Progenitor cell of endocrine pancreas (in vitro differentiated cells): ENCODE measurements around the gene SESTD1. TPM values are rescaled to one million over a fixed set of nuclear protein-coding genes. Genes with fewer than 3 reads are reported as not detected.

ENCODE experiments used
- DNase-seq: peaks from one replicate; pipeline ENCODE4 v3.0.0; 2021; ENCODE audit warnings: low spot score; ENCODE audit not compliant: unreplicated experiment
- H3K27ac Mint-ChIP-seq: 2 replicates; pipeline ENCODE4 v1.8.0; 2021; ENCODE audit warnings: mild to moderate bottlenecking, moderate library complexity, mixed read lengths
- H3K27me3 Mint-ChIP-seq: 2 replicates; pipeline ENCODE4 v1.8.0; 2021; ENCODE audit warnings: mixed read lengths
- H3K36me3 Mint-ChIP-seq: 2 replicates; pipeline ENCODE4 v1.8.0; 2022; ENCODE audit warnings: mixed read lengths; ENCODE audit not compliant: insufficient read depth
- H3K4me1 Mint-ChIP-seq: 2 replicates; pipeline ENCODE4 v1.8.0; 2021; ENCODE audit warnings: low read depth, mixed read lengths
- H3K4me3 Mint-ChIP-seq: 2 replicates; pipeline ENCODE4 v1.8.0; 2021; ENCODE audit warnings: low read depth, mild to moderate bottlenecking, moderate library complexity, mixed read lengths
- H3K9me3 Mint-ChIP-seq: 2 replicates; pipeline ENCODE4 v1.8.0; 2021; ENCODE audit warnings: low read depth, mixed read lengths
- total RNA-seq: library from RNA; stranded (reverse); gene quantifications from 2 replicates; pipeline ENCODE4 v1.2.1, GENCODE V29; 2021
- TF ChIP-seq, protein P1 (sequence below): fragments of 200-600 bp; sonication (generic); IDR thresholded peaks from one replicate; pipeline ENCODE4 v1.5.0; 2021; ENCODE audit warnings: antibody characterized with exemption, mild to moderate bottlenecking; ENCODE audit not compliant: unreplicated experiment

SESTD1 gene
- total RNA-seq, 1 donor from 2014 or later, result 108 TPM

DNA sequence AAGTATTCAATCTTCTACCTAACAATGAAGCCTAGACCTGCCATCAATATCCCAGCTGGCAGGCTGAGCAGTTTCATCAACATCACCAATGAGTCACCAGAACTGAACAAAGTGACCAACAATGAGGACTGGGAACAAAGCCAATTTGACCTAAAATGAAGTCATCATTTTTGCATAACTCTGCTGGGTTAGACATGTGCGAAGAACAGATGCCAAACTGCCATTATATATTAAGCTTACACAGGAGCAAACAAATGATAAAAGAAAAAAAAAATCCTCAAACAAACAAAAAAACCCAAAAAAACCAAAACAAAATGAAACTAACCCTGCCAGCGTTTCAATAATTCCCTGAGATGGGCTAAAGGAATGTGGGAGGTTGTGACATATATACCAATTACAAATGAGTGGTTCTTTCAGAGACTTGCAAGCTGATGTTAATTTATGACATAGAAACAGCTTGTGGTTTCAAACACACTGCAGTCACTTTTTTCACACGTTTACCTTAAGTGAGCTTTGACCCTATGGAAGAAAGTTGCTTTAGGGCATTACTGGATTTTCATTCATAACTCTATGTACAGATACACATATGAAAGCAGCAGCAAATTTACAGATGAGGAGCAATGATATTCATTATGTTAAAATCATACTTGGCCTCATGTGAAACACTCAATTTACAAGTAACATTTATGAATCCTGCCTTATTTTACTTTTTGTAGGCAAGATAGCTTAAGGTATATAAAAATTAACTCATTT, 157.8 kb downstream of the SESTD1 start:
- DNase-seq, result no peak
- TF ChIP-seq, protein P1, sequence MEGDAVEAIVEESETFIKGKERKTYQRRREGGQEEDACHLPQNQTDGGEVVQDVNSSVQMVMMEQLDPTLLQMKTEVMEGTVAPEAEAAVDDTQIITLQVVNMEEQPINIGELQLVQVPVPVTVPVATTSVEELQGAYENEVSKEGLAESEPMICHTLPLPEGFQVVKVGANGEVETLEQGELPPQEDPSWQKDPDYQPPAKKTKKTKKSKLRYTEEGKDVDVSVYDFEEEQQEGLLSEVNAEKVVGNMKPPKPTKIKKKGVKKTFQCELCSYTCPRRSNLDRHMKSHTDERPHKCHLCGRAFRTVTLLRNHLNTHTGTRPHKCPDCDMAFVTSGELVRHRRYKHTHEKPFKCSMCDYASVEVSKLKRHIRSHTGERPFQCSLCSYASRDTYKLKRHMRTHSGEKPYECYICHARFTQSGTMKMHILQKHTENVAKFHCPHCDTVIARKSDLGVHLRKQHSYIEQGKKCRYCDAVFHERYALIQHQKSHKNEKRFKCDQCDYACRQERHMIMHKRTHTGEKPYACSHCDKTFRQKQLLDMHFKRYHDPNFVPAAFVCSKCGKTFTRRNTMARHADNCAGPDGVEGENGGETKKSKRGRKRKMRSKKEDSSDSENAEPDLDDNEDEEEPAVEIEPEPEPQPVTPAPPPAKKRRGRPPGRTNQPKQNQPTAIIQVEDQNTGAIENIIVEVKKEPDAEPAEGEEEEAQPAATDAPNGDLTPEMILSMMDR, result no peak
- Mint-ChIP-seq H3K27ac (peak overlapping the region; percentile 93), H3K27me3 (no peaks in the 10 kb centered on the region), H3K4me3 (no peak overlapping the region), H3K36me3 (peaks cover 21% of the 10 kb centered on the region), H3K4me1 (peaks cover 31% of the 10 kb centered on the region), H3K9me3 (no peaks in the 10 kb centered on the region)

DNA sequence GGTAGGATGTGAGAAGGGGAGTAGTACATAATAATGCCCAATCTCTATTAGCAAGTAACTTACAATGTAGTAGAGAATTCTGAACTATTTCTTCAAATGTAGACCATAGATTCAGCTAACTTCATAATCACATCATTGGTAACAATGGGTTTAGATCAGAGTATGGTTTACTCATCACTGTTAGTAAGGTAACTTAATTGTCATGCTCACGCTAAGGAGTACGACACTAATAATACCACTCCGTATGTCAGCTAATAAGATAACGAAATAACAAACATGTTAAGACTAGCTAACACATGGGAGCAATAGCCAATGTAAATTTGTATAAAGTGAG, 158.3 kb downstream of the SESTD1 start:
- H3K27me3 Mint-ChIP-seq, result no peaks in the 10 kb centered on the region
- no peak overlapping the region for H3K4me3 Mint-ChIP-seq
- no peaks in the 10 kb centered on the region for H3K9me3 Mint-ChIP-seq
- peak overlapping the region; percentile 93 for H3K27ac Mint-ChIP-seq
- DNase-seq, result no peak
- H3K4me1 Mint-ChIP-seq, result peaks cover 31% of the 10 kb centered on the region
- H3K36me3 Mint-ChIP-seq, result peaks cover 19% of the 10 kb centered on the region
- TF ChIP-seq, protein P1, result no peak

DNA sequence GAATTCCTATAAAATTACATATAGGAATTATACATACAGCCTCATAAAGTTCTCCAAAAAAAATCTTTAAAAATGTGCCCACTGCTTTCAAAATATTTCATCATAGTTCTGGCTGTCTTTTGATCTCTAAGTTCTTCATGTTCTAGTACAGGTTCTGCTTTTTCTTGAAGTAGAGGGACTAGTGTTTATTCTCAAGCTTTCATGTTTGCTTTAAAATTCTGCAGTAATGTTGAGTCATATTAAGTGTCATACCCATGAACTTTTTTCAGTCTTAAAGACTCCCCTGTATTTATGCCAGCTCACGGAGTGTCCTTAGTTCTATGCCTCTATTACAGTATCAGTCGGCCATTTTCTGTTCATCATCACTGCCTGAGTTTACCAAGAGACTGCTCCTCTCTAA, 159.9 kb downstream of the SESTD1 start:
- H3K36me3 Mint-ChIP-seq, result peaks cover 17% of the 10 kb centered on the region
- H3K4me1 Mint-ChIP-seq, result peaks cover 31% of the 10 kb centered on the region
- no peak for DNase-seq
- H3K27ac Mint-ChIP-seq, result no peak overlapping the region
- H3K9me3 Mint-ChIP-seq, result no peaks in the 10 kb centered on the region
- TF ChIP-seq, protein P1, result no peak
- no peak overlapping the region for H3K4me3 Mint-ChIP-seq
- no peaks in the 10 kb centered on the region for H3K27me3 Mint-ChIP-seq

DNA sequence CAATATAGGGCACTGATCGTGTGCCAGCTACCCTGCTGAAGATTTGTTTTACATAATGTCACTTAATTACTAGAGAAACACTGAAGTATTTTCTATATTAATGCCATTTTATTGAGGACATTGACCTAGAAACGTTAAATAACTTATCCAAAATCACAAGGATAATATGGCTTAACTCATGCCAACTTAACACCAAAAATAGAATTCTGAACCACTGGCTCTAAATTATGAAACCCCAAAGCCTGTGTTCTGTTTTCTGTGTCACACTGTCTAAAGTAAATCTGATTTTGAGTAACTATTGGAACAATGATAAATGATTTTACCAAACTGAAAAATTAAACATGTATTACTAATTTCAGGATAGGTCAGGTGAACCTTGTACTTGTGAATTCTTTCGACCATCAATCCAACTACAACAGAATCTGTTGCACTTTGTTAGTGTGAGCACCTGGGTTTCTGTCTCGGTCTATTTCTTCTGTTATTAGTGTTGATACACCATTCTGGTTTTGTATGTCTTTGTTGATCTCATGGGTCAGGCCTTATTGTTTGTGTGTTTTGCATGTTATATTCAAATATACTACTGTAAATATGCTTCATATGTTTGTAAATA, 166.4 kb downstream of the SESTD1 start:
- no peaks in the 10 kb centered on the region for H3K27me3 Mint-ChIP-seq
- no peak overlapping the region for H3K4me3 Mint-ChIP-seq
- no peak overlapping the region for H3K27ac Mint-ChIP-seq
- TF ChIP-seq, protein P1, result no peak
- no peaks in the 10 kb centered on the region for H3K4me1 Mint-ChIP-seq
- no peak for DNase-seq
- no peaks in the 10 kb centered on the region for H3K36me3 Mint-ChIP-seq
- peaks cover 8% of the 10 kb centered on the region for H3K9me3 Mint-ChIP-seq

DNA sequence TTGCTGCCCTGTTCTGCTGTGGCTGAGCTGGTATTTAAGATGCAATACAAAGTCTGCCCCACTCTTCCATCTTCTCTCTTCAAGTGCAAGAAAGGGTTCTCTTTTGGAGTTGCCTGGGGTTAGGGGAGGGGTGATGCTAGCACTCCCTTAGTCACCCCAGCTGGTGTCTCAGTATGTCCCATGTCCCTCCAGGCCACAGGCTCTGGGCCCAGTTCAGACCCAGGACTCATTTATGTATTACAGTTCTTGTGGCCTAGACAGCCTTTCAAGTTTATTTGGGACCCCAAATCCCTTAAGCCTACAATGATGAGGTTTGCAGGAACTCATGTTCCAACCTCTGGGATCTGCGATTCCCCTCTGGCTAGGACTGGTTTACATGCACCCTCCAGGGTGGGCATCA, 167.5 kb downstream of the SESTD1 start:
- TF ChIP-seq, protein P1, result no peak
- Mint-ChIP-seq H3K36me3 (no peaks in the 10 kb centered on the region), H3K27me3 (no peaks in the 10 kb centered on the region), H3K4me3 (no peak overlapping the region), H3K9me3 (peaks cover 8% of the 10 kb centered on the region), H3K27ac (no peak overlapping the region), H3K4me1 (no peaks in the 10 kb centered on the region)
- DNase-seq, result no peak
